Stimulated activated CD8-positive, alpha-beta memory T cell treated with anti-CD3 and anti-CD28 coated beads, Interleukin-12 subunit alpha, Interleukin-12 subunit beta, amount 100 ng/mL, for 4 hours (primary cell): Measurements from ENCODE around the gene SMAD4.
A peak's percentile ranks its signal among the peaks of the same experiment; 100 is the strongest.
"Not testable (repeated sequence)": the region's sequence is repeated elsewhere in the genome, so short reads cannot be mapped to it uniquely, and the experiment has no call there.

Experiments used
- DNase-seq: peaks from one replicate; pipeline ENCODE4 v3.0.0-alpha.2; 2020; ENCODE audit warnings: low read depth

The SMAD4 gene

GRCh38 chr18:51070545-51070944, 40.5 kb downstream of the SMAD4 start:
- DNase-seq: no peak

GRCh38 chr18:51072586-51073313, 42.7 kb downstream of the SMAD4 start:
- no peak for DNase-seq

- DNase-seq: no peak
These were observed 44.6 kb downstream of the SMAD4 start for GRCh38 chr18:51074605-51075004.

GRCh38 chr18:51076503-51076902, 46.5 kb downstream of the SMAD4 start:
- no peak for DNase-seq

GRCh38 chr18:51077217-51077616, 47.2 kb downstream of the SMAD4 start:
- DNase-seq: no peak

GRCh38 chr18:51078026-51078425, 48.0 kb downstream of the SMAD4 start:
- no peak for DNase-seq

- no peak for DNase-seq
These were observed 52.7 kb downstream of the SMAD4 start for GRCh38 chr18:51082571-51083267.

GRCh38 chr18:51083398-51083797, 53.4 kb downstream of the SMAD4 start:
- DNase-seq: no peak

- DNase-seq: no peak
These were observed 58.4 kb downstream of the SMAD4 start for GRCh38 chr18:51088410-51088809.

- no peak for DNase-seq
These were observed 59.7 kb downstream of the SMAD4 start for GRCh38 chr18:51089691-51090090.

GRCh38 chr18:51091270-51091669, 61.3 kb downstream of the SMAD4 start:
- no peak for DNase-seq

GRCh38 chr18:51092117-51092516, 62.1 kb downstream of the SMAD4 start:
- DNase-seq: no peak

GRCh38 chr18:51092967-51093366, 63.0 kb downstream of the SMAD4 start:
- not testable (repeated sequence) for DNase-seq

GRCh38 chr18:51097021-51097822, 67.2 kb downstream of the SMAD4 start:
- no peak for DNase-seq

GRCh38 chr18:51098082-51098481, 68.1 kb downstream of the SMAD4 start:
- no peak for DNase-seq

- no peak for DNase-seq
These were observed 68.5 kb downstream of the SMAD4 start for GRCh38 chr18:51098513-51098912.

- DNase-seq: no peak
These were observed 70.5 kb downstream of the SMAD4 start for GRCh38 chr18:51100385-51101120.

GRCh38 chr18:51107082-51107481, 77.1 kb downstream of the SMAD4 start:
- no peak for DNase-seq

- no peak for DNase-seq
These were observed 77.7 kb downstream of the SMAD4 start for GRCh38 chr18:51107598-51108305.

GRCh38 chr18:51108330-51108729, 78.3 kb downstream of the SMAD4 start:
- no peak for DNase-seq

- peak; percentile 43 for DNase-seq
These were observed 80.2 kb downstream of the SMAD4 start for GRCh38 chr18:51110073-51110797.
